Prostate gland (tissue), 2 donors: Measurements from ENCODE around the gene TMSB10. TPM values are rescaled to one million over a fixed set of nuclear protein-coding genes. Genes with fewer than 3 reads are reported as not detected.
A peak's percentile ranks its signal among the peaks of the same experiment; 100 is the strongest.

Experiments
- DNase-seq: peaks from one replicate; pipeline ENCODE4 v3.0.0-alpha.2; 2019; ENCODE audit warnings: low spot score
- H3K27ac ChIP-seq, 2 donors: fragments of 200-600 bp; sonication (generic); 2 replicates each; pipeline ENCODE4 v1.5.1; 2017 to 2019
- H3K27me3 ChIP-seq: fragments of 200-600 bp; sonication (generic); replicated peaks from 2 replicates; pipeline ENCODE4 v1.5.1; 2019; ENCODE audit not compliant: insufficient read depth
- H3K36me3 ChIP-seq, 2 donors: fragments of 200-600 bp; sonication (generic); 1 replicate in 1 of 2; 2 replicates in 1 of 2; pipeline versions ENCODE4 v1.5.1 to v1.8.1; 2017 to 2019
- H3K4me1 ChIP-seq: fragments of 200-600 bp; sonication (generic); replicated peaks from 2 replicates; pipeline ENCODE4 v1.5.1; 2019
- H3K4me3 ChIP-seq, 2 donors: fragments of 200-600 bp; sonication (generic); 2 replicates each; pipeline ENCODE4 v1.5.1; 2017 to 2019
- H3K9me3 ChIP-seq: fragments of 200-600 bp; sonication (generic); 2 replicates; pipeline ENCODE4 v1.5.1; 2017
- CTCF ChIP-seq, 4 experiments: fragments of 200-600 bp in 2 of 4; fragments of 450-650 bp in 2 of 4; sonication (generic) in 2 of 4; IDR thresholded peaks; 1 replicate in 3 of 4; 2 replicates in 1 of 4; pipeline ENCODE4 v1.5.1; 2016 to 2019; ENCODE audit warnings: antibody characterized with exemption in 4 of 4, mild to moderate bottlenecking in 2 of 4, moderate library complexity in 2 of 4
- POLR2A ChIP-seq: fragments of 450-650 bp; IDR thresholded peaks from one replicate; pipeline ENCODE4 v1.6.1; 2016; ENCODE audit warnings: antibody characterized with exemption, mild to moderate bottlenecking
- POLR2AphosphoS5 ChIP-seq: sonication (generic); formaldehyde crosslinking; IDR thresholded peaks from one replicate; pipeline ENCODE4 v1.6.1; 2017; ENCODE audit warnings: antibody characterized with exemption
- WGBS: methylation state at CpG from one replicate; pipeline ENCODE4 v1.1.5; 2018; 5-methylcytosine and 5-hydroxymethylcytosine counted together
- intact Hi-C: fragments of 100-400 bp; cut with DNase I; formaldehyde crosslinking; loops from one replicate; pipeline ENCODE4 v1.14.2; 2022
- total RNA-seq, 2 donors: library from RNA; depleted of rRNA; stranded (reverse); fragments of >200 nt; gene quantifications; one replicate each; pipeline ENCODE4 v1.1.0, GENCODE V29; 2016

Gene TMSB10
- total RNA-seq, 2 donors from 2014 or later: 1,100 to 3,014 TPM

GRCh38 chr2:84925724-84926376 lies 20.4 kb downstream of the TMSB10 start:
- Histone ChIP-seq H3K27ac (no peak overlapping the region), H3K27me3 (no peaks in the 10 kb centered on the region), H3K9me3 (no peaks in the 10 kb centered on the region), H3K4me3 (no peak overlapping the region), H3K4me1 (peaks cover 4% of the 10 kb centered on the region), H3K36me3 (no peaks in the 10 kb centered on the region)
- peak; percentile 93 for DNase-seq
- intact Hi-C loops: loop anchor here (5.0 to 10.0 kb wide), 3 partner anchors 86 to 429 kb away; no protein-coding TSS in a partner anchor
- TF ChIP-seq POLR2AphosphoS5: peak; percentile 73
- peak; percentile 20 for TF ChIP-seq POLR2A
- peak; percentile 85 to 98 (median 94) for TF ChIP-seq CTCF (IDR thresholded peaks at IDR 0.05)
- 11% methylated on average over 33 of the region's 34 CpGs for WGBS

GRCh38 chr2:84927275-84927627 lies 21.8 kb downstream of the TMSB10 start:
- intact Hi-C loops: loop anchor here (5.0 to 10.0 kb wide), 3 partner anchors 85 to 430 kb away; no protein-coding TSS in a partner anchor

GRCh38 chr2:84931384-84931821 lies 25.9 kb downstream of the TMSB10 start:
- 58% methylated on average over 1 of the region's 1 CpG for WGBS
- no peak for DNase-seq
- Histone ChIP-seq H3K4me3 (no peak overlapping the region), H3K27me3 (no peaks in the 10 kb centered on the region), H3K4me1 (no peaks in the 10 kb centered on the region), H3K27ac (no peak overlapping the region), H3K9me3 (no peaks in the 10 kb centered on the region), H3K36me3 (no peaks in the 10 kb centered on the region)
- intact Hi-C loops: no loop called here
- TF ChIP-seq CTCF (IDR thresholded peaks at IDR 0.05) (no peak), POLR2A (no peak), POLR2AphosphoS5 (no peak)

More at GRCh38 chr2:84927275-84927627, 21.8 kb downstream of the TMSB10 start:
- no peaks in the 10 kb centered on the region for H3K9me3 ChIP-seq
- H3K36me3 ChIP-seq: no peaks in the 10 kb centered on the region
- H3K27ac ChIP-seq: no peak overlapping the region
- no peak overlapping the region for H3K4me3 ChIP-seq
- H3K27me3 ChIP-seq: no peaks in the 10 kb centered on the region
- no peak for DNase-seq
- peaks cover 4% of the 10 kb centered on the region for H3K4me1 ChIP-seq
- no peak for TF ChIP-seq POLR2AphosphoS5
- TF ChIP-seq CTCF (IDR thresholded peaks at IDR 0.05): no peak
- no peak for TF ChIP-seq POLR2A
- WGBS: 40% methylated on average over 3 of the region's 3 CpGs

GRCh38 chr2:84938194-84938879 lies 32.9 kb downstream of the TMSB10 start:
- 81% methylated on average over 5 of the region's 5 CpGs for WGBS
- no peaks in the 10 kb centered on the region for H3K9me3 ChIP-seq
- intact Hi-C loops: no loop called here
- no peak for DNase-seq
- H3K4me1 ChIP-seq: no peaks in the 10 kb centered on the region
- H3K36me3 ChIP-seq: no peaks in the 10 kb centered on the region
- no peak overlapping the region for H3K4me3 ChIP-seq
- no peaks in the 10 kb centered on the region for H3K27me3 ChIP-seq
- no peak overlapping the region for H3K27ac ChIP-seq
- TF ChIP-seq POLR2AphosphoS5: no peak
- TF ChIP-seq POLR2A: no peak
- no peak for TF ChIP-seq CTCF (IDR thresholded peaks at IDR 0.05)
